Left hindlimb (tissue), 1 donor: ENCODE measurements around the gene SHROOM3.
"Not testable (repeated sequence)": the region's sequence is repeated elsewhere in the genome, so short reads cannot be mapped to it uniquely, and the experiment has no call there.

Source experiments
- DNase-seq: peaks from one replicate; pipeline ENCODE4 v3.0.0-alpha.2; 2018

SHROOM3 gene

GRCh38 chr4:76702440-76703122 is 267.6 kb downstream of the SHROOM3 start:
- DNase-seq = no peak

GRCh38 chr4:76703123-76703490 is 268.1 kb downstream of the SHROOM3 start:
- DNase-seq = no peak

- no peak for DNase-seq
Measured at GRCh38 chr4:76703676-76704075, 268.6 kb downstream of the SHROOM3 start.

GRCh38 chr4:76704133-76704881 is 269.3 kb downstream of the SHROOM3 start:
- DNase-seq = no peak

GRCh38 chr4:76705472-76705871 is 270.4 kb downstream of the SHROOM3 start:
- no peak for DNase-seq

GRCh38 chr4:76706581-76706980 is 271.6 kb downstream of the SHROOM3 start:
- no peak for DNase-seq

- DNase-seq = peak; percentile 48
Measured at GRCh38 chr4:76708971-76709771, 274.1 kb downstream of the SHROOM3 start.

GRCh38 chr4:76709772-76710090 is 274.7 kb downstream of the SHROOM3 start:
- no peak for DNase-seq

- DNase-seq = no peak
Measured at GRCh38 chr4:76712564-76712963, 277.5 kb downstream of the SHROOM3 start.

GRCh38 chr4:76714226-76714625 is 279.2 kb downstream of the SHROOM3 start:
- DNase-seq = no peak

GRCh38 chr4:76716020-76716419 is 281.0 kb downstream of the SHROOM3 start:
- DNase-seq = no peak

- no peak for DNase-seq
Measured at GRCh38 chr4:76716658-76717057, 281.6 kb downstream of the SHROOM3 start.

GRCh38 chr4:76717431-76717830 is 282.4 kb downstream of the SHROOM3 start:
- DNase-seq = no peak

GRCh38 chr4:76718021-76718420 is 283.0 kb downstream of the SHROOM3 start:
- no peak for DNase-seq

- no peak for DNase-seq
Measured at GRCh38 chr4:76718831-76719230, 283.8 kb downstream of the SHROOM3 start.

- DNase-seq = no peak
Measured at GRCh38 chr4:76720121-76720520, 285.1 kb downstream of the SHROOM3 start.

- not testable (repeated sequence) for DNase-seq
Measured at GRCh38 chr4:76722146-76722545, 287.1 kb downstream of the SHROOM3 start.

GRCh38 chr4:76722838-76723237 is 287.8 kb downstream of the SHROOM3 start:
- no peak for DNase-seq

- DNase-seq = no peak
Measured at GRCh38 chr4:76723373-76723772, 288.3 kb downstream of the SHROOM3 start.

- no peak for DNase-seq
Measured at GRCh38 chr4:76723924-76724323, 288.9 kb downstream of the SHROOM3 start.

- DNase-seq = no peak
Measured at GRCh38 chr4:76725039-76725438, 290.0 kb downstream of the SHROOM3 start.

GRCh38 chr4:76726176-76726575 is 291.1 kb downstream of the SHROOM3 start:
- DNase-seq = no peak

GRCh38 chr4:76726631-76727030 is 291.6 kb downstream of the SHROOM3 start:
- no peak for DNase-seq

GRCh38 chr4:76727934-76728333 is 292.9 kb downstream of the SHROOM3 start:
- DNase-seq = not testable (repeated sequence)
